GM12878 (cell line): ENCODE measurements around the gene CACNA1G. TPM values are rescaled to one million over a fixed set of nuclear protein-coding genes. Genes with fewer than 3 reads are reported as not detected.

Source experiments
- ATAC-seq: fragments of 200-7000 bp; cut with Tn5 transposase; 3 replicates; pipeline ENCODE4 v1.9.1; 2020; ENCODE audit warnings: mild to moderate bottlenecking, moderate library complexity
- BruUV-seq: library from RNA; stranded (reverse); fragments of 400-500 nt; replicated peaks from 2 replicates; lab custom pipeline; 2021; lab: Mats Ljungman, UMichigan
- CTCF ChIA-PET: fragments of 300-600 bp; sonication (Branson Sonifier 250); formaldehyde crosslinking; extraction: SDS; loops from one replicate; lab custom pipeline; 2021; ENCODE audit warnings: inconsistent platforms; lab: Yijun Ruan, JAX
- POLR2A ChIA-PET: fragments of 350-600 bp; formaldehyde crosslinking; extraction: SDS; loops from one replicate; lab custom pipeline; 2021; ENCODE audit warnings: inconsistent platforms; lab: Charles Lee
- RAD21 ChIA-PET: fragments of 300-600 bp; sonication (Branson Sonifier 250); formaldehyde crosslinking; loops from one replicate; lab custom pipeline; 2023; ENCODE audit warnings: antibody characterized with exemption; ENCODE audit not compliant: unreplicated experiment; lab: Charles Lee
- SMC1A ChIA-PET: fragments of 300-600 bp; sonication (Branson Sonifier 250); formaldehyde crosslinking; loops from one replicate; lab custom pipeline; 2023; ENCODE audit not compliant: unreplicated experiment, uncharacterized antibody; lab: Charles Lee
- DNase-seq: peaks from one replicate; pipeline ENCODE4 v3.0.0-alpha.2; 2011; ENCODE audit warnings: low read depth, low spot score
- FAIRE-seq: peaks from 3 replicates; lab custom pipeline; 2011; peaks lifted over from hg19 to GRCh38; lab: Jason Lieb, UNC
- H2AFZ ChIP-seq: 2 replicates; pipeline ENCODE4 v1.6.0; 2011; ENCODE audit warnings: low read depth, low read length, control low read depth; ENCODE audit not compliant: control insufficient read depth
- H3K27ac ChIP-seq: 2 replicates; pipeline ENCODE4 v1.5.1; 2011; ENCODE audit warnings: control low read depth; ENCODE audit not compliant: control insufficient read depth, insufficient read depth
- H3K27me3 ChIP-seq, 2 experiments: replicated peaks in 1 of 2; 2 replicates each; pipeline versions ENCODE4 v1.6.0 to v1.6.1; 2011; ENCODE audit warnings: low read length in 1 of 2; ENCODE audit not compliant: control insufficient read depth in 2 of 2, insufficient read depth in 2 of 2
- H3K36me3 ChIP-seq, 2 experiments: 2 replicates each; pipeline ENCODE4 v1.5.1; 2011; ENCODE audit warnings: low read length in 1 of 2; ENCODE audit not compliant: control insufficient read depth in 2 of 2, insufficient read depth in 2 of 2
- H3K4me1 ChIP-seq: 2 replicates; pipeline ENCODE4 v1.6.1; 2011; ENCODE audit warnings: mild to moderate bottlenecking, low read length, moderate library complexity, mixed read lengths; ENCODE audit not compliant: control insufficient read depth, insufficient read depth
- H3K4me2 ChIP-seq: 2 replicates; pipeline ENCODE4 v1.6.0; 2011; ENCODE audit warnings: control low read depth; ENCODE audit not compliant: control insufficient read depth, insufficient read depth
- H3K4me3 ChIP-seq: fragments of 200-600 bp; sonication (generic); 2 replicates; pipeline ENCODE4 v1.5.1; 2016
- H3K79me2 ChIP-seq: 2 replicates; pipeline ENCODE4 v1.6.0; 2011; ENCODE audit warnings: low read length; ENCODE audit not compliant: control insufficient read depth, insufficient read depth
- H3K9ac ChIP-seq: 2 replicates; pipeline ENCODE4 v1.8.0; 2011; ENCODE audit warnings: low read length, control low read depth, mixed read lengths; ENCODE audit not compliant: control insufficient read depth, insufficient read depth
- H3K9me3 ChIP-seq: replicated peaks from 3 replicates; pipeline ENCODE4 v1.5.1; 2011; ENCODE audit warnings: mild to moderate bottlenecking, low read length; ENCODE audit not compliant: control insufficient read depth, insufficient read depth
- H4K20me1 ChIP-seq: 2 replicates; pipeline ENCODE4 v1.6.0; 2011; ENCODE audit not compliant: control insufficient read depth, insufficient read depth
- BHLHE40 ChIP-seq, 2 experiments: fragments of 450-650 bp in 1 of 2; IDR thresholded peaks; 2 replicates each; pipeline ENCODE4 v1.6.1; 2011 to 2017; ENCODE audit warnings: low read depth in 2 of 2, borderline replicate concordance in 1 of 2, improper control_type of control experiment in 1 of 2, low read length in 1 of 2, mild to moderate bottlenecking in 1 of 2
- IKZF1 ChIP-seq: fragments of 450-650 bp; conservative IDR thresholded peaks from 2 replicates; pipeline ENCODE4 v1.6.1; 2017; ENCODE audit warnings: antibody characterized with exemption, mild to moderate bottlenecking
- RELA ChIP-seq: fragments of 450-650 bp; IDR thresholded peaks from 2 replicates; pipeline ENCODE4 v1.8.0; 2014; ENCODE audit warnings: borderline replicate concordance; ENCODE audit not compliant: partially characterized antibody
- TCF12 ChIP-seq: IDR thresholded peaks from 2 replicates; pipeline ENCODE4 v1.6.1; 2011; ENCODE audit warnings: low read depth, mild to moderate bottlenecking, low read length
- TCF3 ChIP-seq: IDR thresholded peaks from 2 replicates; pipeline ENCODE4 v1.6.1; 2012; ENCODE audit warnings: low read depth, mild to moderate bottlenecking, low read length, borderline replicate concordance; ENCODE audit not compliant: insufficient read depth
- WRNIP1 ChIP-seq: IDR thresholded peaks from 2 replicates; pipeline ENCODE4 v1.6.1; 2011; ENCODE audit warnings: low read depth, low read length, improper control_type of control experiment, borderline replicate concordance
- ZNF384 ChIP-seq: IDR thresholded peaks from 2 replicates; pipeline ENCODE4 v1.6.1; 2012; ENCODE audit warnings: low read depth, mild to moderate bottlenecking, low read length, improper control_type of control experiment, borderline replicate concordance
- WGBS: methylation state at CpG from one replicate; pipeline ENCODE4 v1.1.6; 2016; ENCODE audit warnings: low lambda C conversion rate; ENCODE audit not compliant: insufficient replicate concordance, insufficient coverage; ENCODE audit errors: missing lambda C conversion rate; 5-methylcytosine and 5-hydroxymethylcytosine counted together
- in situ Hi-C: fragments of 300-500 bp; cut with MboI; formaldehyde crosslinking; loops from 9 replicates; pipeline ENCODE4 v1.14.3; 2018; ENCODE audit warnings: mixed read lengths
- intact Hi-C: fragments of 100-400 bp; cut with micrococcal nuclease; formaldehyde crosslinking; loops from one replicate; pipeline ENCODE4 v1.14.2; 2022; ENCODE audit not compliant: unreplicated experiment
- polyA plus RNA-seq, 11 experiments: library from polyadenylated mRNA; depleted of rRNA in 4 of 11; unstranded in 6 of 11; stranded (reverse) in 5 of 11; fragments of >200 nt; fragmentation: Nextera tagmentation in 4 of 11; fragmentation: Illumina TruSeq in 1 of 11; extraction: Ambion mirVana in 4 of 11; extraction: Trizol in 1 of 11; gene quantifications; 1 replicate in 1 of 11; 2 replicates in 10 of 11; pipeline versions ENCODE4 v1.2.1 to v1.2.3, GENCODE V29; 2011 to 2016; ENCODE audit warnings: inconsistent platforms in 2 of 11, missing spikeins in 2 of 11, low read depth in 1 of 11
- total RNA-seq, 4 experiments: library from RNA; depleted of rRNA in 3 of 4; stranded (reverse); fragments of >200 nt in 3 of 4; fragmentation: Illumina TruSeq in 1 of 4; extraction: Trizol in 1 of 4; gene quantifications; 2 replicates each; pipeline versions ENCODE4 v1.2.1 to v1.2.3, GENCODE V29; 2013 to 2021
- TF ChIP-seq, protein P1 (sequence below): fragments of 450-650 bp; IDR thresholded peaks from 2 replicates; pipeline ENCODE4 v1.6.1; 2017; ENCODE audit warnings: mild to moderate bottlenecking, low read depth, inconsistent platforms; ENCODE audit not compliant: poor library complexity, severe bottlenecking

The CACNA1G gene
- total and polyA plus RNA-seq, 10 of the 15 experiments (the other 5 are each of a cell fraction or from before 2014, with no cell fraction given), result 0.03 to 0.15 TPM; not detected in 8

DNA sequence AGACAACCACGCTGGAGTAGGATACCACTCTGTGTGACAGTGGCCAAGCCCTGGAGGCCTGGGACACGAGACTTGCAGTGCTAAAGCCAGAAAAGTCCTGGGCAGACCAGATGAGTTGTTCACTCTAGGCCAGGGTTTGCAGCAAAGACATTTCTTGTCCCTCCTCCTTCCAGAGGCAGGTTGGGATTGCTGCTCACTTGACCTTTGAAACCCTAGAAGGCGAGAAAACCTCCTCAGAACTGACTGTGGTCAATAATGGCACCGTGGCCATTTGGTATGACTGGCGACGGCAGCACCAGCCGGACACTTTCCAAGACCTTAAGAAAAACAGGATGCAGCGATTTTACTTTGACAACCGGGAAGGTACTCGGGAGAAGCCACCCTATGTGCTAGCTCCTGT, 37.7 kb upstream of the CACNA1G start:
- H3K4me1 ChIP-seq, result no peaks in the 10 kb centered on the region
- BruUV-seq, result no TSS peak
- ChIA-PET CTCF (no interaction called here), RAD21 (no interaction called here), POLR2A (no interaction called here), SMC1A (no interaction called here)
- no peak for FAIRE-seq
- no peaks in the 10 kb centered on the region for H3K9me3 ChIP-seq
- in situ Hi-C loops, result no loop called here
- TF ChIP-seq, protein P1, sequence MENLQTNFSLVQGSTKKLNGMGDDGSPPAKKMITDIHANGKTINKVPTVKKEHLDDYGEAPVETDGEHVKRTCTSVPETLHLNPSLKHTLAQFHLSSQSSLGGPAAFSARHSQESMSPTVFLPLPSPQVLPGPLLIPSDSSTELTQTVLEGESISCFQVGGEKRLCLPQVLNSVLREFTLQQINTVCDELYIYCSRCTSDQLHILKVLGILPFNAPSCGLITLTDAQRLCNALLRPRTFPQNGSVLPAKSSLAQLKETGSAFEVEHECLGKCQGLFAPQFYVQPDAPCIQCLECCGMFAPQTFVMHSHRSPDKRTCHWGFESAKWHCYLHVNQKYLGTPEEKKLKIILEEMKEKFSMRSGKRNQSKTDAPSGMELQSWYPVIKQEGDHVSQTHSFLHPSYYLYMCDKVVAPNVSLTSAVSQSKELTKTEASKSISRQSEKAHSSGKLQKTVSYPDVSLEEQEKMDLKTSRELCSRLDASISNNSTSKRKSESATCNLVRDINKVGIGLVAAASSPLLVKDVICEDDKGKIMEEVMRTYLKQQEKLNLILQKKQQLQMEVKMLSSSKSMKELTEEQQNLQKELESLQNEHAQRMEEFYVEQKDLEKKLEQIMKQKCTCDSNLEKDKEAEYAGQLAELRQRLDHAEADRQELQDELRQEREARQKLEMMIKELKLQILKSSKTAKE, result no peak
- TF ChIP-seq WRNIP1 (no peak), IKZF1 (no peak), RELA (no peak), TCF3 (no peak), BHLHE40 (IDR thresholded peaks at IDR 0.05; ENCODE audit: borderline replicate concordance in 1 of 2, low read depth in 2 of 2, low read length in 1 of 2) (no peak), TCF12 (no peak), ZNF384 (no peak)
- H3K4me3 ChIP-seq, result no peak overlapping the region
- no peaks in the 10 kb centered on the region for H4K20me1 ChIP-seq
- H3K27ac ChIP-seq, result no peak overlapping the region
- H3K36me3 ChIP-seq, result no peaks in the 10 kb centered on the region
- no peaks in the 10 kb centered on the region for H3K79me2 ChIP-seq
- H3K27me3 ChIP-seq, result peaks cover 0 to 1% of the 10 kb centered on the region in 2 experiments; a peak in 1 of 4 replicates
- intact Hi-C loops, result no loop called here
- H2AFZ ChIP-seq, result no peak overlapping the region
- no peak for DNase-seq
- no peak overlapping the region for H3K4me2 ChIP-seq
- WGBS, result 52% methylated on average over 10 of the region's 10 CpGs
- H3K9ac ChIP-seq, result no peak overlapping the region
- ATAC-seq, result no peak
